Liver (tissue), 9 donors: Measurements from ENCODE around the gene PCDHA10. TPM values are rescaled to one million over a fixed set of nuclear protein-coding genes. Genes with fewer than 3 reads are reported as not detected.
A peak's percentile ranks its signal among the peaks of the same experiment; 100 is the strongest.

Source experiments
- DNase-seq: peaks from one replicate; pipeline ENCODE4 v3.0.0-alpha.2; 2017; ENCODE audit warnings: low spot score
- H3K27ac ChIP-seq, 2 donors: one replicate each; pipeline ENCODE4 v1.7.0; 2013; ENCODE audit warnings: inconsistent platforms in 2 of 2, low read length in 2 of 2, control low read depth in 1 of 2, low read depth in 1 of 2, mild to moderate bottlenecking in 1 of 2
- H3K27me3 ChIP-seq, 4 donors: one replicate each; pipeline versions ENCODE4 v1.6.1 to v1.7.0; 2013; ENCODE audit warnings: low read length in 3 of 4, inconsistent platforms in 1 of 4, mild to moderate bottlenecking in 1 of 4, moderate library complexity in 1 of 4; ENCODE audit not compliant: control insufficient read depth in 4 of 4, insufficient read depth in 4 of 4
- H3K36me3 ChIP-seq, 4 donors: one replicate each; pipeline versions ENCODE4 v1.6.1 to v1.7.0; 2013; ENCODE audit warnings: low read length in 3 of 4, mild to moderate bottlenecking in 3 of 4, low read depth in 1 of 4, moderate library complexity in 1 of 4; ENCODE audit not compliant: control insufficient read depth in 4 of 4, insufficient read depth in 3 of 4
- H3K4me1 ChIP-seq, 4 donors: one replicate each; pipeline versions ENCODE4 v1.6.1 to v1.7.0; 2013; ENCODE audit warnings: low read length in 3 of 4, mild to moderate bottlenecking in 3 of 4, moderate library complexity in 1 of 4; ENCODE audit not compliant: control insufficient read depth in 4 of 4, insufficient read depth in 4 of 4
- H3K4me3 ChIP-seq, 3 donors: one replicate each; pipeline versions ENCODE4 v1.6.1 to v1.7.0; 2013; ENCODE audit warnings: low read length in 3 of 3, control low read depth in 1 of 3, low read depth in 1 of 3, mild to moderate bottlenecking in 1 of 3
- H3K9ac ChIP-seq, 2 donors: one replicate each; pipeline ENCODE4 v1.7.0; 2013; ENCODE audit warnings: low read length in 2 of 2, mild to moderate bottlenecking in 2 of 2, moderate library complexity in 2 of 2, control low read depth in 1 of 2, low read depth in 1 of 2
- H3K9me3 ChIP-seq, 4 donors: one replicate each; pipeline versions ENCODE4 v1.6.1 to v1.7.0; 2013; ENCODE audit warnings: low read length in 3 of 4; ENCODE audit not compliant: control insufficient read depth in 4 of 4
- ATF3 ChIP-seq: IDR thresholded peaks from 2 replicates; pipeline ENCODE4 v1.6.1; 2016; ENCODE audit warnings: antibody characterized with exemption
- CTCF ChIP-seq: fragments of 150-350 bp; IDR thresholded peaks from 2 replicates; pipeline ENCODE4 v1.5.1; 2017; ENCODE audit warnings: improper control_type of control experiment, low read depth, low read length; ENCODE audit not compliant: missing input control
- EGR1 ChIP-seq, 2 donors: IDR thresholded peaks; 2 replicates each; pipeline ENCODE4 v1.6.1; 2016 to 2018; ENCODE audit warnings: antibody characterized with exemption in 2 of 2, low read depth in 2 of 2
- FOXA1 ChIP-seq: IDR thresholded peaks from 2 replicates; pipeline ENCODE4 v1.6.1; 2016; ENCODE audit warnings: antibody characterized with exemption
- FOXA2 ChIP-seq: IDR thresholded peaks from 2 replicates; pipeline ENCODE4 v1.6.1; 2016; ENCODE audit warnings: antibody characterized with exemption
- GABPA ChIP-seq, 2 donors: IDR thresholded peaks in 1 of 2; conservative IDR thresholded peaks in 1 of 2; 2 replicates each; pipeline ENCODE4 v1.6.1; 2016; ENCODE audit warnings: antibody characterized with exemption in 2 of 2, mild to moderate bottlenecking in 1 of 2, moderate library complexity in 1 of 2
- HNF4A ChIP-seq, 2 donors: conservative IDR thresholded peaks; 2 replicates each; pipeline ENCODE4 v1.6.1; 2016; ENCODE audit warnings: antibody characterized with exemption in 2 of 2, mild to moderate bottlenecking in 2 of 2
- HNF4G ChIP-seq: IDR thresholded peaks from 2 replicates; pipeline ENCODE4 v1.6.1; 2016; ENCODE audit warnings: antibody characterized with exemption
- JUND ChIP-seq, 2 donors: IDR thresholded peaks; 2 replicates each; pipeline ENCODE4 v1.6.1; 2016; ENCODE audit warnings: antibody characterized with exemption in 2 of 2
- NR2F2 ChIP-seq: IDR thresholded peaks from 2 replicates; pipeline ENCODE4 v1.6.1; 2016; ENCODE audit warnings: antibody characterized with exemption
- RAD21 ChIP-seq, 2 donors: IDR thresholded peaks; 2 replicates each; pipeline ENCODE4 v1.6.1; 2016; ENCODE audit warnings: antibody characterized with exemption in 2 of 2, mild to moderate bottlenecking in 2 of 2
- REST ChIP-seq: IDR thresholded peaks from 2 replicates; pipeline ENCODE4 v1.6.1; 2016; ENCODE audit warnings: antibody characterized with exemption, mild to moderate bottlenecking
- RXRA ChIP-seq, 2 donors: IDR thresholded peaks; 2 replicates each; pipeline ENCODE4 v1.6.1; 2017 to 2018; ENCODE audit warnings: antibody characterized with exemption in 2 of 2, mild to moderate bottlenecking in 1 of 2
- SP1 ChIP-seq: IDR thresholded peaks from 2 replicates; pipeline ENCODE4 v1.6.1; 2018; ENCODE audit warnings: antibody characterized with exemption, mild to moderate bottlenecking
- TAF1 ChIP-seq: conservative IDR thresholded peaks from 2 replicates; pipeline ENCODE4 v1.6.1; 2016; ENCODE audit warnings: antibody characterized with exemption, mild to moderate bottlenecking
- YY1 ChIP-seq: IDR thresholded peaks from 2 replicates; pipeline ENCODE4 v1.6.1; 2016; ENCODE audit warnings: antibody characterized with exemption, mild to moderate bottlenecking
- ZBTB33 ChIP-seq: IDR thresholded peaks from 2 replicates; pipeline ENCODE4 v1.6.1; 2016; ENCODE audit warnings: antibody characterized with exemption
- WGBS: extraction: QIAGEN DNeasy Blood & Tissue Kit; methylation state at CpG from one replicate; pipeline ENCODE4 v1.1.7; 2013; 5-methylcytosine and 5-hydroxymethylcytosine counted together
- polyA plus RNA-seq, 2 donors: library from polyadenylated mRNA; stranded (reverse) in 1 of 2; unstranded in 1 of 2; fragments of 200-250 nt in 1 of 2; fragments of >200 nt in 1 of 2; fragmentation: Nextera tagmentation in 1 of 2; extraction: Ambion mirVana in 1 of 2; gene quantifications; one replicate each; pipeline versions ENCODE4 v1.2.1 to v1.2.3, GENCODE V29; 2013 to 2015
- total RNA-seq, 2 donors: library from RNA; depleted of rRNA; stranded (reverse); fragments of >200 nt; gene quantifications; one replicate each; pipeline ENCODE4 v1.2.3, GENCODE V29; 2014
- TF ChIP-seq, protein P1 (sequence below): IDR thresholded peaks from 2 replicates; pipeline ENCODE4 v1.6.1; 2016; ENCODE audit warnings: antibody characterized with exemption
- donor health status: healthy.
- donor health status: healthy.
- donor health status: healthy.
- donor health status: healthy.
- donor health status: healthy.

PCDHA10 gene
- total and polyA plus RNA-seq, 4 donors = under 0.01 to 0.01 TPM; not detected in 2

- Histone ChIP-seq H3K9me3 (peaks cover 8 to 30% (median 17%) of the 10 kb centered on the region in 4 donors), H3K4me1 (peaks cover 0 to 2% (median 0%) of the 10 kb centered on the region in 4 donors), H3K27me3 (peaks cover 0 to 12% (median 3%) of the 10 kb centered on the region in 4 donors), H3K9ac (no peak overlapping the region), H3K36me3 (no peaks in the 10 kb centered on the region), H3K27ac (no peak overlapping the region), H3K4me3 (peak overlapping the region in 1 of 3 donors; percentile 17)
- TF ChIP-seq HNF4A (conservative IDR thresholded peaks at IDR 0.05) (no peak), EGR1 (IDR thresholded peaks at IDR 0.05; ENCODE audit: low read depth in 2 of 2) (no peak), TAF1 (no peak), SP1 (no peak), HNF4G (no peak), RAD21 (IDR thresholded peaks at IDR 0.05) (no peak), ZBTB33 (no peak), FOXA2 (no peak), CTCF (no peak), JUND (IDR thresholded peaks at IDR 0.05) (no peak), YY1 (no peak), GABPA (IDR thresholded peaks at IDR 0.05 in 1 of 2, conservative IDR thresholded peaks at IDR 0.05 in 1 of 2) (no peak), REST (no peak), NR2F2 (no peak), RXRA (IDR thresholded peaks at IDR 0.05) (no peak), FOXA1 (no peak), ATF3 (no peak)
- TF ChIP-seq, protein P1, sequence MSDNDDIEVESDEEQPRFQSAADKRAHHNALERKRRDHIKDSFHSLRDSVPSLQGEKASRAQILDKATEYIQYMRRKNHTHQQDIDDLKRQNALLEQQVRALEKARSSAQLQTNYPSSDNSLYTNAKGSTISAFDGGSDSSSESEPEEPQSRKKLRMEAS = no peak
- WGBS = 44% methylated on average over 37 of the region's 37 CpGs
- no peak for DNase-seq
These were observed 21.5 kb downstream of the PCDHA10 start for GRCh38 chr5:140877262-140877581.
